ENCODE data around the gene PCDHGB7.
"Not testable (repeated sequence)": the region's sequence is repeated elsewhere in the genome, so short reads cannot be mapped to it uniquely, and the experiment has no call there.

PCDHGB7 gene

DNA sequence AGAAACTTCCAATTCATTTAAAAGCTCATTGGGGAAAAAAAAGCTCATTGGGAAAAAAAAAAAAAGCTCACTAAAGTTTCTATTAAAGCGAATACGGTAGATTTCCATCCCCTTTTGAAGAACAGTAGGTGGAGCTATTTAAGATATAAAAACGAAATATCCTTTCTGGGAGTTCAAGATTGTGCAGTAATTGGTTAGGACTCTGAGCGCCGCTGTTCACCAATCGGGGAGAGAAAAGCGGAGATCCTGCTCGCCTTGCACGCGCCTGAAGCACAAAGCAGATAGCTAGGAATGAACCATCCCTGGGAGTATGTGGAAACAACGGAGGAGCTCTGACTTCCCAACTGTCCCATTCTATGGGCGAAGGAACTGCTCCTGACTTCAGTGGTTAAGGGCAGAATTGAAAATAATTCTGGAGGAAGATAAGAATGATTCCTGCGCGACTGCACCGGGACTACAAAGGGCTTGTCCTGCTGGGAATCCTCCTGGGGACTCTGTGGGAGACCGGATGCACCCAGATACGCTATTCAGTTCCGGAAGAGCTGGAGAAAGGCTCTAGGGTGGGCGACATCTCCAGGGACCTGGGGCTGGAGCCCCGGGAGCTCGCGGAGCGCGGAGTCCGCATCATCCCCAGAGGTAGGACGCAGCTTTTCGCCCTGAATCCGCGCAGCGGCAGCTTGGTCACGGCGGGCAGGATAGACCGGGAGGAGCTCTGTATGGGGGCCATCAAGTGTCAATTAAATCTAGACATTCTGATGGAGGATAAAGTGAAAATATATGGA, 13.0 kb downstream of the PCDHGB7 start, which contains the start of gene PCDHGA12:
Gene PCDHGA12 (plus strand): TSS at position 176 of the 782 bp plus-strand sequence. CDS start 253 bp downstream, at position 429.
- DNase-seq (ENCODE audit: low read depth), result peak; percentile 84

DNA sequence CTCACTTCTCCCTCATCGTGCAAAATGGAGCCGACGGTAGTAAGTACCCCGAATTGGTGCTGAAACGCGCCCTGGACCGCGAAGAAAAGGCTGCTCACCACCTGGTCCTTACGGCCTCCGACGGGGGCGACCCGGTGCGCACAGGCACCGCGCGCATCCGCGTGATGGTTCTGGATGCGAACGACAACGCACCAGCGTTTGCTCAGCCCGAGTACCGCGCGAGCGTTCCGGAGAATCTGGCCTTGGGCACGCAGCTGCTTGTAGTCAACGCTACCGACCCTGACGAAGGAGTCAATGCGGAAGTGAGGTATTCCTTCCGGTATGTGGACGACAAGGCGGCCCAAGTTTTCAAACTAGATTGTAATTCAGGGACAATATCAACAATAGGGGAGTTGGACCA, 13.8 kb downstream of the PCDHGB7 start:
- DNase-seq (ENCODE audit: low read depth), result no peak

- DNase-seq (ENCODE audit: low read depth), result not testable (repeated sequence)
Measured at GRCh38 chr5:141432308-141432707, 14.8 kb downstream of the PCDHGB7 start.

DNA sequence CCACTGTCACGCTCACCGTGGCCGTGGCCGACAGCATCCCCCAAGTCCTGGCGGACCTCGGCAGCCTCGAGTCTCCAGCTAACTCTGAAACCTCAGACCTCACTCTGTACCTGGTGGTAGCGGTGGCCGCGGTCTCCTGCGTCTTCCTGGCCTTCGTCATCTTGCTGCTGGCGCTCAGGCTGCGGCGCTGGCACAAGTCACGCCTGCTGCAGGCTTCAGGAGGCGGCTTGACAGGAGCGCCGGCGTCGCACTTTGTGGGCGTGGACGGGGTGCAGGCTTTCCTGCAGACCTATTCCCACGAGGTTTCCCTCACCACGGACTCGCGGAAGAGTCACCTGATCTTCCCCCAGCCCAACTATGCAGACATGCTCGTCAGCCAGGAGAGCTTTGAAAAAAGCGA, 15.2 kb downstream of the PCDHGB7 start:
- DNase-seq (ENCODE audit: low read depth), result not testable (repeated sequence)

DNA sequence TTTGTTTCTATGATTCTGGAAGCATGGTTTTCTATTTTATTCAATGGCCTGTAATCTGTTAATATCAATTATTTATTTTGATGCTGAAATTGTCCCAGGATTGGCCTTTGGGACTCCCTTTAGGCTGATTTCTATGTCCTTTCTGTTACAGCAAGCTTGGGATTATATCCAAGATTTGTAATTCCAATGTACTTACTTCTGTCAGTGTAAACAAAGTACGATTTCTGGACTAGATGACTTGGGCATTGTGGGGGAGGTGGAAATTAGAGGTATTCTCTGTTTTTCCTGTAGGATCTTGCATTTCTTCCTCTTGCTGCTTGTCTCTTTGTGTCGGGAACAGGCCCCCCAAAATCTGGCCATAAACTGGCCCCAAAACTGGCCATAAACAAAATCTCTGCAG, 16.5 kb downstream of the PCDHGB7 start:
- DNase-seq (ENCODE audit: low read depth), result no peak

DNA sequence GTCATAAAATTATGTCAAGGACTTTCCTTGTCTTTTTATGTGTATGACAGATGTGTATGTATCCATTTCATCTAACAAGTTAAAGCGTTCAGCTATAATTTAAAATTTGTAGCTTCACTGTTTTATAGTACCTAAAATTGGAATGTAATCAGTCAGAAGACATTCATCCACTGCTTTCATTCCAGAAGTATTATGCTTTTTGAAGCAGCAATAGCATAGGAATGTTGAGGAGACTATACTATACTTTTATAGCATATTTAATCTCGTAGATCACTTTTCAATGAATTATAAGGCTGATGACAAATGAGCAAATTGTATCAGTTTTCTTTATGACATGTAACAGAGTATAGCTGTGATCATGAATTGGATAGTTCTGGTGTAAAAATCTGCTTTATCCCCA, 19.7 kb downstream of the PCDHGB7 start:
- DNase-seq (ENCODE audit: low read depth), result no peak

DNA sequence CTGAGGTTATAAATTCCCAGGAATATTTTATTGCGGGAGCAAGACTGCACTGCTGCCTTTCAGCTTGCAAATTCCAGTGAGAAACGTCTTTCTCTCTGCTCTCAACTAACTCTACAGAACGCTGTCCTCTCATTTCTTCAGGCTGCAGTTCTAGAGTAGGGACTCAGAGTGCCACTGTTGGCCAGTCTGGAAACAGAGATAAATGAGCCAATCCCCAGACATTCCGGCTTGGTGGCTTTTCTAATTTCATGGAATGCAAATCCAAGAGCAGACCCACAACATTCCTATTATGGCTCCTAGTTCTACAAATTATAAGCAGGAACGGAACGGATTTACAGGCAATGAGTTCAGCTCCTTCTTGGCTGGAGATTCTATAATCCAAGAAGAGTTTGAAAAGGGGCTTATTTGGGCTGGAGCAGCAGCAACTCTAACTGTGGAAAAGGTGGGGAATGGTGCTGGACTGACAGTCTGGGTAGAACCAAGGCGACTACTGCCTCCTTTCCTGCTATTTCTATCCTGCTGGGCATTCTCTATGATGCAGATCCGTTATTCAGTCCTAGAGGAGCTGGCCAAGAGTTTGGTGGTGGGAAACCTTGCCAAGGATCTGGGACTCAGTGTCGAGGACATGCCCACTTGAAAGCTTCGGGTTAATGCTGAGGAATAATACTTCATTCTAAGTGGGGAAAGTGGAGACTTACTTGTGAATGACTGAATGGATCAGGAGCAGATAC, 22.1 kb downstream of the PCDHGB7 start:
- peak; percentile 12 for DNase-seq (ENCODE audit: low read depth)

- DNase-seq (ENCODE audit: low read depth), result no peak
Measured at GRCh38 chr5:141440341-141440740, 22.9 kb downstream of the PCDHGB7 start.

- no peak for DNase-seq (ENCODE audit: low read depth)
Measured at GRCh38 chr5:141441571-141442170, 24.2 kb downstream of the PCDHGB7 start.

DNA sequence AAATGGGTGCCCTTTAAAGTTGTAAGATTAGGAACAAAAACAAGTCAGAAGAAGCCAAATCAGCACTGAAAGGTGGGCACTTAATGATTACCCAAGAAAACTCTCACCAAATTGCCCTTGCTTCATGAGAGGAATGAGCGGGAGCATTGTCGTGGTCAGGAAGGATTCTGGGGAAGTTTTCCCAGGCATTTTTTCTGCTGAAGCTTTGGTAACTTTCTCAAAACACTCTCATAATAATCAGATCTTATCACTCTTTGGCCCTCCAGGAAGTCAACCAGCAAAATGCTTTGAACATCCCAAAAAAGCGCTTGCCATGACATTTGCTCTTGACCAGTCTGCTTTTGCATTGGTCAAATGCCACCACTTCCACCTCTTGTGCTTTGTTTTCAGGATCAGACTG, 47.9 kb downstream of the PCDHGB7 start:
- peak; percentile 41 for DNase-seq (ENCODE audit: low read depth)
